ENCODE measurements around the gene HRH4.

Gene HRH4

DNA sequence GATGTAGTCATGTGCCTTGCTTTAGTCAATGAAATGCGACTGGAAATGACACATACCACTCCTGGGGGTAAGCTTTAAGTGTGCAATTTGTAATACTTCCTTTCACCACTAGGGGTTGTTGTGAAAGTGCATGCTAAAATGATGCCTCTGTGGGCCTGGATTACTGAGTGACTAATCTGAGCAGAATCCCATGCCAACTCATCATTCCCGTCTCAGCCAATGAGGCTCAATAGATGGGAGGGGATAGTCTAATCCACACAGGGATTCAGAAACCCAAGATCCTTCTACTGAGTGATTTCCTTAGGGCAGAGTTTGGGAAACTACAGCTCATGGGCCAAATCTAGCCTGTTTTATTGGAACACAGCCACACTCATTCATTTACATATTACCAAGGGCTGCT lies 54.0 kb downstream of the HRH4 start:
- no peak for DNase-seq

GRCh38 chr18:24515721-24516120 lies 55.3 kb downstream of the HRH4 start:
- DNase-seq, result no peak

DNA sequence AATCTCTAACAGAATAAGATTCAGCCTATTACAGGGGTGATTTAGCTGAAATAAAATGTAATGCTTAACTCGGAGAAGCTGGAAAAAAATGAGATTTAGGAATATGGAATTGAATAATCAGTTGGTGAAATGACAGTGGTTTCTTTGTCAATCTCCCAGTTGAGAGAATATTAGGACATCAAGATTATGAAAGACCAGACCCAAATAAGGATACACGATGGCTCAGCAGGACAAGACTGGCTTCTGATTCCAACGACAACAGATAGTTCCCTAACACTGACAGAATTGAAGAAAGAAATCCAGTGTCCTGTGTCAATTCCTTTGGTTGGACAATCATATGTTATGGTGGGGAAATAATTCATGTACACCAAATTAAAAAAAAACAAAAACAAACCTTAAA lies 55.8 kb downstream of the HRH4 start:
- no peak for DNase-seq

DNA sequence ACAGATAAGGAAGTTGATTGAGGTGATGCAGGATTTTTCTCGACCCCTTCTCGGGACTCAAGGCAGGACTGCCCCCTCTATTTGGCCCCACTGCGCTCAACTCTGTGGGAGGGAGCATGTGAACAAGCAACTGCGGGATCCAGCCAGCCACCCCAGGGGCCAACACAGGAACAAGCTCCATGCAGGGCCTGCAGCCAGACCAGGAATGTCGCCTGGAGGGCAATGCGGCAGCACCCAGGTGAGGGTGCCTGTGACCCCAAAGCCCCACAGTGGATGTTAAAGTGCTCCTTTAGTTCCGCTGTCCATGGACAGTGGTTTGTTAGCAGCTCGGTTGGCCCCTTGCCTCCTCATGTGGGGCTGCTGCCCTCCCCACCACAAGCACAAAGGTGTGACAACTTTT lies 57.1 kb downstream of the HRH4 start:
- DNase-seq, result no peak

- no peak for DNase-seq
These were observed 58.2 kb downstream of the HRH4 start for GRCh38 chr18:24518596-24518995.
